Measurements from ENCODE around the gene PRDM5.

PRDM5 gene

DNA sequence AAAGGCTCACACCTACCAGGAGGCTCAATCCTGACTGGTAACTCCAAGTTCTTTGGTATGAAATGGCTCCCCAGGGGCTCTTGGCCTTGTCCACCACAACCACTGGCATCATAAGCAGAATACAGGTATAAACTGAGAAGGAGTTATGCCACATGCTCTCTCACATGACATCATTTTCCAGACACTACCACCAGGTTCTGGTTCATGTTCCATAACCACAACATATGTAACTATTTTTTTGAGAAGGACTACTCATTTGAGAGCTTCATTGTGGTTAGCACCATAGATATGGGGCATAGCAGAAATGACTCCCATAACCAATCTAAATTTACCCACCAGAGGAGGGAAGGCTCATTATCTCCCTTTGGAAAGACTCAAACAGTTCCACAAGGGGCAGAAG lies 19.6 kb downstream of the PRDM5 start:
- no peak for DNase-seq

DNA sequence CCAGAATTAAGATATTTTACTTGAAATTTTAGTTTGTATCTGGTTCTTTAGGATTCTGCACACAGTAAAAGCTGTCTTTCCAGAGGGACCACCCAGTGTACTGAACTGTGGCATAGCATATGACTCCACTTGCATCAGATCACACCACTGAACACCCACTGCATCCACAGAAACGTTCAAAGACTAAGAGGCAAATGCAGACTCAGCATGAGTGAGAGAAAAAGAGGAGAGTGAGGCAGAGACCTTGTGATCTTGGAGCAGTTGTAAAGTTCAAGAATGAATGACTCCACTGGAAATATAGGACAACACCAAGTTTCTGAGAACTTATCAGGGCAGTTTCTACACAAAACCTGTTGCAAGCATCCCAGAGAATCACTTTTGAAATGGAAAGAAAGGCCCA lies 20.8 kb downstream of the PRDM5 start:
- no peak for DNase-seq

DNA sequence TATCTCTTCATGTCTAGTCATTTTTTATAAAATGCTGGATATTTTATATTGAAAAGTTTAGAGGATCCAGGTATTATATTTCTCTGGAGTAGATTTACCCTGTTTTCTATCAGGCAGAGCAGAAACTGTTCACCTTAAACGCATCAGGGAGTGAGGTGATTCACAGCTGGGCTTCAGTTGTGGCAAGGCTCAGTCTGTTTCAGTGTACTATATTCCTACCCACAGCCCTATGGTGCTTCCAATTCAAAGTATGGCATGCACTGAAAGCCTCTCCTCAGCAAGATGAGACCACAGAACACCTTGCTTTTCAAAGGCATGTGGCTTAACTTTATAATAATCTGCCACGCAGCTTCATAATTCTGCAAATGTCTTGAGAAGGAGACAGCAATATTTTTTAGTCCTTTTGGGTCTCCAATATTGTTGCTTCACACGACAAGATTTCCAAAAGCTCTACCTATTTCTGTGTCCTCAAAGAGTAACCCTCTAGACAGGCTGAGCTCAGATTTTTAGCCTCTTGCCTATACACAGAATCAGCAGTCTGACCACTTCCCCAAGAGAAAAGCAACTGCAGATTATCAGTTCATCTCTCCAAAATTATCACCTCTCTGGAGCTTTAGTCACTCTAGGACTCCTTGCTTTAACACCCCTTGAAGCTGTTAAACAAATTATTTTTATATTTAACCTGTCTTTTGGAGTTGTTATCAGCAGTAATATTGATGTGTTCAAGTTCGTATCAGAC lies 24.4 kb downstream of the PRDM5 start:
- no peak for DNase-seq

DNA sequence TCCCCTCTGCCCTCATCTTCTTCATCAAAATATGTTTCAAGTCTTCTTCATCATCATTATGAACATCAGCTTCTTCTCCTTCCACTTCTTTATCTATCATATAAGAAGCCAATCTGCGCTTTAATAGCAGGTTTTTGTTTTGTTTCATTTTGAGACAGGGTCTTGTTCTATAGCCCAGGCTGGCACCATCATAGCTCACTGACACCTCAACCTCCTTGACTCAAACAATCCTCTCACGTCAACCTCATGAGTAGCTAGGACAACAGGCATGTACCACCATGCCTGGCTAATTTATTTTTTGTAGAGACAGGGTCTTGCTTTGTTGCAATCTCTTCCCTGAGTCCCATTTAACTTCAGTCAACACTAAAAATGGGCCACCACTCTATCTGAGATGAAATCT lies 27.0 kb downstream of the PRDM5 start:
- no peak for DNase-seq

DNA sequence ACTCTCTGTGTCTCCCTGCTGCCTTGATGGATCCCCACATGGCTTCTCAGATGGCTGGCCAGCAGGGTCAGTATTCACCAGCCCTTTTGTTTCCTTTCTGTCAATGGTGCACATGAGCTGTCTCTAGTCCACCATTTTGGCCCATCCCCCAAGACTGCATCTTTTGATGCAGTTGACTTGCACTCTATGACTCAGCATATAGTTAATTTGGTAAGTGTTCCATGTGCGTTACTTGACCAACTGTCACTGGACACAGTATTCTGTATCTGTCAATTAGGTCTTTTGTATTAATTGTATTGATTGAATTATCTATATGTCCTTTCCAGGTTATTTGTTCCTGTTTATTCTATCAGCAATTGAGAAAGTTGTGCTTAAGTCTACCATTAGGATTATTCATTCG lies 29.2 kb downstream of the PRDM5 start:
- no peak for DNase-seq

DNA sequence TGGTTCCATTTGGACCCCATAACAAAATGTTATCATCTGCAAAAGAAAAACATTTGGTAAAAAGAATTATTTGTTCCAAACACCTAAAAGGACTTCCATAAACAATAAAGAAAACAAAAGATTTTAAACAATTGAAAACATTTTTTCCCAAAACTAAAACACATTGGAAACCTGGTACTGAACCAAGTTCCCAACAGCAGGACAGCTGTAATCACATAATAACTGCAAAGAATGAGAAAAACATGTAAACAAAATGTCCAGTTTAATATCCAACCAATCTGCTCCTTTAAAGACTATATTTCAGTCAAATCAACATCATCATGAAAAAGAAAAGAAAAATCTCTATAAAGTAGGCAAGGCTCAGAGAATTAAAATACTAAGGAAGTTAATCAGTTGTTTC lies 36.3 kb downstream of the PRDM5 start:
- DNase-seq, result no peak

DNA sequence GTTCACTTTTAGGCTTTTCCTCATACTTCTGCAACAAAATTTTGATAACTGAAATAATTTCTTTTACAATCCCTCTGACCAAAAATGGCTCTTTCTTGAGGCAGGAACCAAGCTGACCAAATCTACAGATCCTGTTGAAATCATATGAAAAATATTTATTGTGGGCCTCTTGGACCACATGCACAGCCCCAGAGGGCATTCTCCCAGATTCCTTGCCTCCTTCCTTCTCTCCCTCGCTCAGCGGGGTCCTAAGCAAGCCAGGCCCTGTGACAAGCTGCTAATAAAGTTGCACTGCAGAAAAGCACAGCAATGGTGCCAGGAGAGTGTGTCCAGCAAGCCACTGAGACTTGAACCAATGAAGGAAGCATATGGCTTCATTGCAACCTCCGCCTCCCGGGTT lies 40.7 kb downstream of the PRDM5 start:
- no peak for DNase-seq

DNA sequence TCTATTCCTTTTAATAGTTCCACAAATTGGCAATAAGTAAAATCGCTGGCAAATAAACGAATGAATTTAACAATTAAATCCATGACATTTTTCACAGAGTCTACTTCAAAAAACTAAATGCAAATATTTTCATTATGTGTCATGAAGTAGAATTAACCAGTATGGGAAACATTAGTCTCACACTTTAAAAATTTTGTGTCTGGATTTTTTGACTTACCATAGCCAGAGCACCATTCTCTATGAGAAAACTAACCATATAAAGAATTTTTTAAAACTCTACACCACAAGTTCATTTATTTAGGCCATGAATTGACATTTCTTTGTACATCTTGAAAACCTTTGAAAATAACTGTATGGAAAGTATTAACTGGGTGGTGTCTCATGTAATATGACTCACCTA lies 41.2 kb downstream of the PRDM5 start:
- no peak for DNase-seq

DNA sequence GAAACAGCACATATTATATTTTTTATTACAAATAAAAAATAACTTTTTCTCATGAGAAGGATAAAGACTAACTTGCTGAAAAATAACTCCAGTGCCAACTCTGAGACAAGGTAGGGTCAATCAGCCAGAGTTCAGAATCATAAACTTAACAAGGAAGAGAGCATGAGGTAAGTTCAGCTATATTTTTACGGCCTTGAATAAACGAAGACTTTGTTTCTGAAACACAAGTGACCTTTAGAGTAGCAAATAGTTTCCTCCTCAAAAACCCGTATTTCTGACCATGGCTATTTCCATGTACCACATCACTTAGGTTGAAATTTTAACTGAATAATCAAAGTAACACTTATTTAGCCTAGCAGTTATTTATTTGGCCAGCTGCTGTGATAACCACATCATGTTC lies 45.5 kb downstream of the PRDM5 start:
- no peak for DNase-seq

DNA sequence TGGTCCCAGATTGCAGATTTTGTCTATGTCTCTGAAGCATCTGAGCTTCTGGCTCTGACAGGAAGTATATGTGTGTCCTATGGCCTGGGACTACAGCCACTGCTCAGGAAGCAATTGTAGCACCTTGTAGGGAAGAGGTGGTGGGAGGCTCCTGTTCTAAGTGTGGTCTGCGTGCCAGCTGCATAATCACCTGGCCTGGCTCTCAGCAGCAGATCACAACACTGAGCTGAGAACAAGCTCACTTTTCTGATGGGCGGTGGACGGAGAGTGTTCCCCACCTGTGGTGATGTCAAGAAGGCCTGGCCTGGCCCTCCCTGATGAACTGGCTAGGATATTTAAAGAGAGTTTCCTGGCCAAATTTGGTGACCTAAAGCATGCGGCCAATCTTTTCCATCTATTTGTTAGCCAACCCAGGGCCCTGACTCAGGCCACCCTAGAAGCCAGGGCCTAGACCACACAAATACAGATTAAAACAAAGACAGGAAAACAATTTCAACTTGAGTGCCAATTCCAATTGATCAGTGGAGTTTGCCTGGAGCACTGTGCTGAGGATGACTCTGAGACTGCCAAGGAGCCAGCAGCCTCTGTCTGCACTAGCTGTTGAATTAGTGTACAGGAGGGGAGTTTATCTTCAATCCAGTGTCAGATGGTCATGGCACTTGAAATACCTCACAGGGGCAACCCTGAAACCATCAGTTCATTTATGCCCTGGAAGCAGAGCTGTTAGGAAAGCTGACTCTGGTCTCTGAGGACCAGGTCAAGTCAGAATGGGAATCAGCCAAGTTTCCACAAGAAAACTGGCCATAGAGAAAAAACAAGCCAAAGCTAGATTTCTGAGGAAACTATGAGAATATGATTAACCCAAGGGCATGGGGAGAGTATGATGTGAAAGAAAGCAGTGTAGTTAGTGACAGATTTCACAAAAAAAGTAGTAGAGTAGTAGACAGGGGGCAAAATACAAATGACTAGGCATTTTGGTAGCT lies 47.4 kb downstream of the PRDM5 start:
- DNase-seq, result no peak

DNA sequence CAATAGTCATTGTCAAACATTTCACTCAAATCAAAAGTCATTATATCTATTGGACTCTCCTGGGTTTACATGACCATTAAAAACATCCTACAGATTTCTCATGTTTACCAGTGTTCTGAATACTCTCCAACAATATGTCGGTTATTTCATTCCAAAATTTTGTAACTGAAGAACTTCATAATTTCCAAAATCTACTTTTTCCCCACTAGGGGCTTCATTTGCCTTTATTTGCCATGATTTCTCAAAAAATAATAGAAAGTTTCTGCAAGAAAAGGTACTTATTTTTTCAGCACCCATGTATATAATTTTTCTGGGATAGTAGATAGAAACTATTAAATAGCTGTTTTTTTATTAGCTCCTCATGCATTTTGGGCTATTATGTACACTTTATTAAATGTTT lies 49.0 kb downstream of the PRDM5 start:
- no peak for DNase-seq

DNA sequence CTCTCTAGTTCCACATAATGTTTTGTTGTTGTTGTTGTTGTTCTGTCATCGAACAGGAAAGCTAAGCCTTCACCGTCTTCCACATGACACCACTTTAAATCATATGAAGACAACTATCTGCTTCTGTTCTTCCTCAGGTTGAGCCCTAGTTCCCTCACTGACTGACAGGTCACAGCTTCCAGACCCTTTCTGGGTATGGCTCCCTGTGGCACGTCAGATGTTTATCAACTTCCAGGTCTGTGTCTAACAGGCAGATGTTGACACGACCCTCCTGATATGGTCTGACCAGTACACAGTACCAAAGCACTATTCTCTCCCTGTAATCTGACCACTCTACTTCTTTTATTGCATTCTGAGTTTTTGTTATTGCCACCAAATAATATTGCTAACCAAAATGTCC lies 51.4 kb downstream of the PRDM5 start:
- DNase-seq, result no peak

DNA sequence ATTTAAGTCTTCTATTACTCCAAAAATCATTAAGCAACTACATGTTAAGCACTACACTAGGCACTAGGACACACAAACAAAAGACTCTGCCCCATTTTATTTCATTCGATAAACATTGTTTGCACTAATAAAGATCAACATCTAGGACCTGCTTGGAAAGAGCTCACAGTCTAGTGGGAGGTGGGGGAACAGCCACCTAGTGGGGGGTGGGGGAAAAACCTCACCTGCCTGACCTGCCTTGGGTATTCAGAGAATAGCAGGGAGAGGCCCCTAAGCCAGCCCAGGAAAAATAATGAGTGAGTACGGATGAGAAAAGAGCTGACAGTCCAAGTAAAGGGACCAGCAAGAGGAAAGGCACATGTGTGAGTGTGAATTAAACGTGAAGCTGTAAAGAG lies 52.2 kb downstream of the PRDM5 start:
- no peak for DNase-seq

DNA sequence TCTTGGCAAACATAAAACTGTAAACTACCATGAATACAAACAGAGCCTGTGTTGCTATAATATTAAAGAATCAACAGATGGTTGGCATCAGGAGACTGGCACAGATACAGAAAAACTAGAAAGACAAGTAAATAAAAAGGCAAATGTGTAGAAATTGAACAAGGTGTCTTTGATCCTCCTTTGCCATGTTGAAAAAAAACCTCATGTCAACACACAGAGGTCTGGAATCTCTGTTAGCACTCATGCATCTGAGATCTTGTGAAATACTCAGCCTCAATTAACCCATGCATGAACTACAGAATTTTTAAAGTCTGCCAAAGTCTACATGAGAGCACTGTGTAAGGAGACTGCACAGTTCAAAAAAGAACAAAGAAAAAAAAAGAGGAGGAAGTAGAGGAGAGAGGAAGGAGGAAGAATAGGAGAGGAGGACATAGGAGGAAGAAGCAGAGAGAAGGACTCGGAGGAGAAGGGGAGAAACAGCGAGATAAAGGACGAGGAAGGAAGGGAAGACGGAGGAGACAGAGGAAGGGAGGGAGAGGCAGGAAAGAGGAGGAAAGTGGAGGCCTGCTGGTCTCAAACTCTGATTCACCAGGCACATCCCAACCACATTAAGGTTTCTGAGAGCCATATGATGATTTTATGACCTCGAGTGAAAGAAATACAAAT lies 52.8 kb downstream of the PRDM5 start:
- DNase-seq, result no peak

DNA sequence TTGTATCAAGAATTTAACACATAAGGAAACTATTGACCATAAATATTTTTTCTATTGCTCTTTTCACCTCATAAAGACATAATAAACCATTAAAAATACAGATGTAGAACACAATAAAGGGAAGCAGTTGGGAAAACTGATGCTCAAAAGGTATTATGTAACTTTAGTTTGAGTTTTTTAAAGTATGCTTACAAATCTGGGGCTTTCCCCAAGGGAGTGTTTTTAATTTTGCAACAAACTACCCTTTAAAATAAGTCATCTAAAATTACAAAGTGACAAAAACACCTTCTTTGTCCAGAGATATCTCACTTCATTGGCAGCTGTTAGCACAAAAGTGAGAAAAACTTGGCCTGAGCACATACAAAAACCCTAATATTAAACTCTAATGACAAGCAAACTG lies 55.0 kb downstream of the PRDM5 start:
- DNase-seq, result no peak

DNA sequence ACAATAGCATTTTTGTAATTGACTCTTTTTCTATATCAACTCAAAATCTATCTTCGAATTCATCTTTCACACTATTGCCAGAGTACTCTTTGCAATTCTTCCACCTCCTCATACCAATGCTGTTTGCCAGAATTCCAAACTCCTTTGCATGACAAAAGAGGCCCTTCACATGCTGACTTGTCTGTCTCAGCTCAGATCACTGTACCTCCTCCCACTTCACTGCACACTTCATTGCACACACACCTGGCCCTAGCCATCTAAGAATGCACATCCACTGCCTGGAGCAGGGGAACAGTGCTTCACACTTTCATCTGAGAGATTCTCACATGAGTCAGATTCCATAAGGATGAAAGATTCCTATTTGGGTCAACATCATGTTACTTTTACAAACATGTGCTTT lies 56.5 kb downstream of the PRDM5 start:
- DNase-seq, result peak; percentile 5

DNA sequence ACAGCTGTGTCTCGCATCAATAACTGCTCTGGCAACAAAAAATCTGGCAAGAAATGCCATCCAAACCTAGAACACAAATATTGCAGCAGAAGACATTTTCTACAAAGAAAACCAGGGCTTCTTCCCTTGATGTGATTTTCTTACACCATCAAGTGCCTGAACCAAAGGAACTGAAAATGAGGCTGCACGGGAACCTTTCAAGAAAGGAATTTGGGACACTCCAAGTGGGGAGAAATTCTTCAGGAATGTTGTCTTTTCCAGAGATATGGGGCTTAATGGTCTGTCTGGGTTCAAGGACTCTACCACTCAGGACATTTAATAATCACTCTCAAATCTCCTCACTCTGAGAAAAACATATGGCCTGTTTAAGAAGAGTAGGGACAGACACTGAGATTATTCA lies 57.6 kb downstream of the PRDM5 start:
- no peak for DNase-seq

DNA sequence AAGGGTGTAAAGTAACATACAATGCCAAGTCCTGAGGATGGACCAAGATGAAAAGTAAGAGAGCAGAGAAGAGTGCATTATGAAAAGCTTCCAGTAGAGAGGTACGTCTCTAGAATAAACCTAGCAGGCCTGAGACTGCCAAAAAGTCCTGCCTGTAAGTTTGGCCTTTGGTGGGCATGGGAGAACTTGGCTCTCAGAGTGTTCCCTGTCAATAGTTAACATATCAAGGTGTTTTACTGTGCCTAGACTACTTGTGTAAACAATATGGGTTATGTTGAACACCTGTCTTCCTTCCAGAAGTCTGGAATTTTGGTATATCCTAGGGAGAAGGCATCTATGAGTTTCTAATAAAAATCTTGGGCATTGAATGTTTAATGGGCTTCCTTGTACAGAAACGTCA lies 60.1 kb downstream of the PRDM5 start:
- no peak for DNase-seq

DNA sequence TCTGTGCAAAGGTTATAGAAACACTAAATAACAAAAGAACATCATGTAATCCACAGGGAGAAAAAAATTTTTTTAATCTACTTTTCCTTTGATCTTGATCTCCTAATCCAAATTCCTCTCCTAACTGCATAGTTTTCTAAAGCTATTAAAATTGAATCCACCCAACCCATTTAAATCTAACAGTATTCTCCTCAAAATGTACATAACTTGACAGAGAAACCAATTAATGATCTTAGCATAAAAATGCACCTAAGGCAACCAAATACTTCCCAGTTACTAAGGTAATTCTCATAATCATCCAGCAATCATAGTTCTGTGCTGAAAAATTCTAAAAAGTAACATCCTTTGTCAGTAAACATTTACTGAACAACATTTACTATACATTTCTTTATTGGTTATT lies 60.7 kb downstream of the PRDM5 start:
- no peak for DNase-seq

DNA sequence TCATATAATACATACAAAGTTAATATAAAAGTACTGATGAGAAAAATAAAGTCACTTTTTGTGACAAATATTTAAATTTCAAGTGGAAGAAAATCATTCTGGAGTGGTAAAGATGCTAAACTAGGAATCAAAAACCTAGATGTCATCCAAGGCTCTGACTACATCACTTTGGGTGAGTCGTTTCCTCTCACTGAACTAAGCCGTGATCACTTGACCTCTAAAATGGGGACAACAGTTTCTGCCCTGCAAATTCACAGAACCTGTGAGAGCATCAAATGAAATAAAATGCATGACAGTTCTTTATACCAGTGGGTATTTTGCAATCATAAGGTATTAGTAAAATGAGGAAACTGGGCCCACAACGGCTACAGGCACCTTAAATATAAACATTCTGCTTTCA lies 63.8 kb downstream of the PRDM5 start:
- DNase-seq, result no peak

DNA sequence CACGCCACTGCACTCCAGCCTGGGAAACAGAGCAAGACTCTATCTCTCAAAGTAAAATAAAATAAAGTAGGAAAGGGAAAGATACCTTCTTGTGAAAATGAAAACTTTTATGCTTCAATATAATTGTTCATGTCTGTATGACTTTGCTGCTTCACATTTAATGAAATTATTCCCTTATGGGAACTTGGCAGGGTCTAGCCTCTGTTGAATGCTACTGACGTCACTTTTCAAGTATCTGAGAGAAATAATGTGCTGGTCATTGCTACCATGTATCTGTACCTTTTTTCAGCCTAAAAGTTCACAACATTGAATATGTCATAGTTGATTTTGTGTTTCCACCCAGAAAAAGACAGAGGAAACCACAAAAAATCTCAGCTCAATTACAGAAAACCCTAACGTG lies 65.2 kb downstream of the PRDM5 start:
- no peak for DNase-seq

DNA sequence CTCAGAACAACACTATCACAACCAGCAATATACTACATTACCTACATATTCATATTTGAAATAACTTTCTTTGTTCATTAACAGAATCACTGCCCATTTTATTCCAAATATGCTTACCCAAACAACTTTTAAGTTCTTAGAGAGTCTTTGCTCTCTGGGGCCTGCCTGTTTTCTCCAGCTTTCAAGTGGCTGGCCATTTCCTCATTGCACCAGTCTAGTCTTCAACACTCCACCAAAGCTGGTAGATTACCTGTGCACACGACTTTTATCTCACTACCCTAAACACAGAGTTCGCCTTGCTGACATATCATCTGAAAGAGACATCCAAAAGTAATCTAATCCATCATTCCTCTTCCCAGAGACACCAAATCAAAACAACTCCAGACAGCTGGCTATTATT lies 66.2 kb downstream of the PRDM5 start:
- no peak for DNase-seq

DNA sequence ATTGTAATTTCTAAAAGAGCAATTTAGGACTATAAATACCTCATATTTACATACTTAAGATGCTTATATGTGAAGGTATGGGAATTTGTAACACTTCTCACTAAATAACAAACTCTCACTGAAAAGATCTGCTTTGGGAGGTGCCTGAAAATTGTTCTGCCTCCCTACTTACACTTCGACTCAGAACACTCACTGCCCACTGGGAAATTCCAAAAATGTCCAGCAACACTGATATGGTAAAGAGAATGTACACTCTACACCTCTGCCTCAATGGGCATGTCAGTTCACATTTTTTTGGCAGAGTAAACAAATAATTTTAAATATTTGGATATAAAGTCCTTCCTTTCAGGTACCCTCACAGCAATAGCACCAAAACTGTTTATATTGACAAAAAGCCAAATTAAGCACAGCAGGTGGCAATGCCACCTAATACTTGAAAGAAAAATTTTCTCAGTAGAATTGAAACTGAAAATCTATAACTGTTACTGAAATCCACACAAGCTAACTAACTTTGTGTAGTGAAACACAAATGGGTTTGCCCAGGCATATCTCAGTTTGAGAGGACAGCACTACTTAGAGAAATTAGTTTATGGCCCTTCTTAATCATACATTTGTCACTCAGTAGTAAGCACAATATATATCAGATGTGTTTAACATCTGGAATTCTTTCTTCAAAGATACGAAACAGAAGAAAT lies 67.1 kb downstream of the PRDM5 start:
- DNase-seq, result no peak

Measured in NCI-H1105 (cell line).